ENCODE data around the gene HOXD3.
A peak's percentile ranks its signal among the peaks of the same experiment; 100 is the strongest.

Gene HOXD3

DNA sequence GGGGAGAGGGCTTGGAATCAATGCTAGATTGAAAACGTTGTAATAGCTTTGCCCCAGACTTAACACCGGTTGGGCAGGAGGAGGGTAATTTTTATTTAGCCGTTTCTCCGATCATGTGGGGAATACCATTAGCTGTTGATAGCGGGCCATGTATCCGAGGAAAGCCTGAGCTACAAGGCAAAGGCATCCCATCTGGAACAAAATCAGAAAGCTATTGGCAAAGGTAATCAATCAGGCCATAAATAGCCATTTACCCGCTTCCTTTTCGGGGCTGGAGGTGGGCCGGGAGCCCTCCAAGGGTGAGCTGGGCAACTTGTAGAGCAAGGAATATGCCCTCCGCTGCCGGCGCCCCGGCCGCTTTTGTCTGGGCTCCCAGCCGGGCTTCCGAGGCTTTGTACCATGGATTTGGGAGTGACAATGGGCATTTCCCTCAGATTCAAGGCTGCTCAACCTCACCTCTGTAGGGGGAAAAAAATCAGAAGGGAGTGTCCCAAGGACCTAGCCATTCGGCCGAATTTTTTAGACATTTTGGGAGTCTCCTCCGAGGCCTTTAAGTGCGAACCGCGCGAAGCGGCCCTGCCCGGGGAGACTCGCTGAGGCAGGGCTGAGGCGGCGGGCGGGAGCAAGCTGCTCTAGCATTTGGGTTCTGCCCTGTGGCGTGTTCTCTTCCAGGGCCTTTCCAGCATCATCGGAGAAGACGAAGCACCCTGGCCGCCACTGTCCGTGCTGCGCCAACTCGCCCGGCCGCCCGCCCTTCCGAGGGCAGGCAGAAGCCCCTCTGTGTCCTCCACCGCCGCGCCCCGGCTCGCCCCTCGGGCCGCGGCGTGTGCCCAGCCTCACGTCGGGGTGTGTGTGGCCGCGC lies 35.7 kb upstream of the HOXD3 start:
- DNase-seq (ENCODE audit: low read depth in 2 of 2) = no peak

DNA sequence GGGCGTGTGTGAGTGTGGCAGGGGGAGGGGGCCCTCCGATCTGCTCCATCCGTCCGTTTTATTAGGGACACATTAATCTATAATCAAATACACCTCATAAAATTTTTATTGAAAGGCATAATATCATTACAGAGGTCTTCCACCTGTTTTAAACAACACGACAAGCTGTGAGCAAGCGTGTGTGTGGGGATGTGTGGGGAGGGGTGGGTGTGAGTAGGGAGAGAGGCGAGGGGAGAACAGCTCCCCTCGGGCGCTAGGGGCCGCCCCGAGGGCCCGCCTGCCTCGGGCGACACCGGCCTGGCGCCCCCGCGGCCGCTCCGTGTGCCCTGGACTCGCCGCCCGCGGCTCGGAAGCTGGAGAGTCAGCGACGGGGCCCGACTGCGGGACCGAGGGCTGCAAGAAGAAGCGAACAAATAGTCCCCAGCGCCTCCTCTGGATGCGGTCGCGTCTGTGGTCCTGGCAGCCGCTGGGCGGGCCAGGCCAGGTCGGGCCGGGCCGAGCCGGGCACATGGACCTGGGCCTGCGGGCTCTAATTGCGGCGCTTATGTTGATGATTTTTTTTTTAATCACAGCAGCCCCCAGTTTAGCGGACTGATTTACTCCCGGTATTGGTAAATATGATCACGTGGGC lies 34.9 kb upstream of the HOXD3 start:
- no peak for DNase-seq (ENCODE audit: low read depth in 2 of 2)

- no peak for DNase-seq (ENCODE audit: low read depth in 2 of 2)
These were observed 34.3 kb upstream of the HOXD3 start, which contains the start of gene HOXD9 for GRCh38 chr2:176122683-176123410. HOXD9 (plus strand) TSS chr2:176122719; CDS start chr2:176122769, 50 bp downstream.

GRCh38 chr2:176123411-176124109 lies 33.5 kb upstream of the HOXD3 start:
- DNase-seq (ENCODE audit: low read depth in 2 of 2) = no peak

DNA sequence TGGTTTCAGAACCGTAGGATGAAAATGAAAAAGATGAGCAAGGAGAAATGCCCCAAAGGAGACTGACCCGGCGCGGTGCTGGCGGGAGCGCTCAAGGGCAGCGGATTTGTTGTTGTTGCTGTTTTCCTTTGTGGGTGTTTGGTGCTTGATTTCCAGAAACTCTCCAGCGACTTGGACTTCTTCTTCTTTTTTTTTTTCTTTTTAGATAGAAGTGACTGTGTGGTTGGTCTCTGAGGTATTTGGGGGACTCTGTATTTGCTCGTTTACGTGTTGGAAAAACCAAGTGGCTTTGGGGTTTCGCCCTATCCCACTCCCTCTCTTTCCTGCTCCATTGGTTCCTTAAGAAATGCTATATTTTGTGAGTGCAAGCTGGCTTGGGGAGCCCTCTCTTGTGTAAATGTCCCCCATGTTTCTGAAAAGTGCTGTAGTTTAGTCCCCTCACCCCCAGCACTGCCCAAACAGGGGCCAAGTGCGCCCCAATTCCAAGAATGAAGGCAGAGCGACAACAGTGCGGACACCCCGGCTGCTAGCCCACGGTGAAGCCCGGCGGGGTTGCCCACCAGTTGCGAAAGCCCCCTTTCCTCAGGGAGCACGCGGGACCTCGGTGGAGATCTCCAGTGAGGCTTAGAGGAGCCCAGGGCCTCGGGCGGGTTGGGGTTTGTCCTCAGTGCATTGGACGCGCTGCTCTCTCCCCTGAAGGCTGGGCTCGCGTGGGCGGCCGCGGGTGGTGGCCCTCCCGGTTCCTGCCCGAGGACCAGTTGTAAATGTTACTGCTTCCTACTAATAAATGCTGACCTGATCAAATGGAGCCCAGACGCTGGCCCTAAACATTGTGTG lies 32.8 kb upstream of the HOXD3 start:
- no peak for DNase-seq (ENCODE audit: low read depth in 2 of 2)

- no peak for DNase-seq (ENCODE audit: low read depth in 2 of 2)
These were observed 31.9 kb upstream of the HOXD3 start for GRCh38 chr2:176124947-176125771.

- no peak for DNase-seq (ENCODE audit: low read depth in 2 of 2)
These were observed 31.4 kb upstream of the HOXD3 start for GRCh38 chr2:176125772-176126054.

- DNase-seq (ENCODE audit: low read depth in 2 of 2) = peak; percentile 38 to 44
These were observed 30.0 kb upstream of the HOXD3 start for GRCh38 chr2:176126929-176127773.

DNA sequence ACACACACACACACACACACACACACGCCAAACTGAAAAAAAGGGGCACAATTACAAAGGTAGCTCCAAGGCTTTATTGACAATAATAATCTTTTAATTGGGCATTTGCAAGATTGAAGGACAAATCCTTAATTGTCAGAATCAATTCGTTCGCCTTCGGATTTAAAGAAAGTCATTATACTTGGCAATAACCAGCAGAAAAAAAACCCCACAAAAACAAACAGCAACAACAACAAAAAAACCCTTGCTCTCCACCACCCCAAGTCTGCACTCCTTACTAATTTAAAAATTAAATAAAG lies 29.4 kb upstream of the HOXD3 start:
- no peak for DNase-seq (ENCODE audit: low read depth in 2 of 2)

DNA sequence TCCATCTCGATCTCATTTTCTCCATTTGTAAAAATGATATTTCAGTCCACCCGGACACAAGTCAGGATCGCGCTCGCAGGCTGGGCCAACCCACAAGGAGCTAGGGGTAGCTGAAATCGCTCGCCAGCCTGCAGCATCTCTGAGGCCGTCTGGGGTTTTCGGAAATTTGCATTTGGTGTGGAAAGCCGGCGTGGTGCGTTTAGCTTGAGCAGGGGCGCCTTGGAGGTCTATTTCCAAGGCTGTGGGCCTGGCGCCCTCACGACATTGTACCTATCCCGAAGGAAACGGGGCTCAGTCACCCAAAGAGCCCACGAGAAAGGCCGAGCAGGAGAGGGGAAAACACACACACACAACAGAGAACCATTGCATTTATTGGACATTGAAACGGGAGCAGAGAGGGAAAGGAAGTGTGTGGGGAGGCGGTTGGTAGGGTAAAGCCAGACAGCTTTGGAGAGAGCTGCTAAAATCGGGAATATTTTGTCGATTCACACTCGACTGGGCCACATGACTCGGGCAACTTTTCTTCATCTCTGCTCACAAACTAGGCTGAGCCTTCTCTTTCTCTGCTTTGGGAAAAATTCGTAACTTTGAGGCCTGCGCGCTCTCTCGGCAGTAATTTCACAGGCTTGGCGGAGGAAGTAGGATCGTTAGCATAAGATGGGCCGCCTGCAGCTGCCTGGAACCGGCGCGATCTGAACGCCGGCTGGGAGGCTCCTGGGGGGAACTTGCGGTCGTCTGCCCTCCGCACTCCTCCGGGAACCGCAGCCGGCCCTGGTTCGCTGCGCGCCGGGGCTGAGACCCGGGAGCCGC lies 28.7 kb upstream of the HOXD3 start:
- no peak for DNase-seq (ENCODE audit: low read depth in 2 of 2)

- no peak for DNase-seq (ENCODE audit: low read depth in 2 of 2)
These were observed 27.9 kb upstream of the HOXD3 start, which contains the start of gene HOXD8 for GRCh38 chr2:176128982-176129796. HOXD8 (plus strand) TSS chr2:176129705; CDS start chr2:176130367, 662 bp downstream.

DNA sequence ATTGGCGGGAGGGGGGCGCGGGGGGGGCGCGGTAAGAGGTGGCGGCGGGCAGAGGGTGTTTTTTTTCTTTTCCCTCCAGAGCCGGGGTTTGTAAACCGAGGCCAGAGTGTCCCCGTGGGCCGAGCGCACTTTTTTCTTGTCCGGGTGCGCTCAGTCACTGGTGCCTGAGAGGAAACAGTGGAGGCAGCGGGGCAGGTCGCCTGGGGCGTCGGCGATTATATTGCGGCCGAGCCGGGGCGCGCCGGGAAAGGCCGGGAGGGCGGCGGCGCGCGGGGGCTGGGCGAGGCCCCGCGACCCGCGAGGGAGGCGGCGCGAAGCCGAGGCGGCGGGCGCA lies 27.3 kb upstream of the HOXD3 start:
- DNase-seq (ENCODE audit: low read depth in 2 of 2) = no peak

- peak in 1 of 2 donors; percentile 17 for DNase-seq (ENCODE audit: low read depth in 2 of 2)
These were observed 26.8 kb upstream of the HOXD3 start for GRCh38 chr2:176130147-176130956.

- no peak for DNase-seq (ENCODE audit: low read depth in 2 of 2)
These were observed 25.9 kb upstream of the HOXD3 start for GRCh38 chr2:176130957-176131847.

GRCh38 chr2:176131848-176132158 lies 25.3 kb upstream of the HOXD3 start:
- no peak for DNase-seq (ENCODE audit: low read depth in 2 of 2)
